ENCODE measurements around the gene TMEM253. TPM values are rescaled to one million over a fixed set of nuclear protein-coding genes. Genes with fewer than 3 reads are reported as not detected.

The TMEM253 gene
- total RNA-seq, 1 experiment from 2014 or later, result 0.49 TPM

DNA sequence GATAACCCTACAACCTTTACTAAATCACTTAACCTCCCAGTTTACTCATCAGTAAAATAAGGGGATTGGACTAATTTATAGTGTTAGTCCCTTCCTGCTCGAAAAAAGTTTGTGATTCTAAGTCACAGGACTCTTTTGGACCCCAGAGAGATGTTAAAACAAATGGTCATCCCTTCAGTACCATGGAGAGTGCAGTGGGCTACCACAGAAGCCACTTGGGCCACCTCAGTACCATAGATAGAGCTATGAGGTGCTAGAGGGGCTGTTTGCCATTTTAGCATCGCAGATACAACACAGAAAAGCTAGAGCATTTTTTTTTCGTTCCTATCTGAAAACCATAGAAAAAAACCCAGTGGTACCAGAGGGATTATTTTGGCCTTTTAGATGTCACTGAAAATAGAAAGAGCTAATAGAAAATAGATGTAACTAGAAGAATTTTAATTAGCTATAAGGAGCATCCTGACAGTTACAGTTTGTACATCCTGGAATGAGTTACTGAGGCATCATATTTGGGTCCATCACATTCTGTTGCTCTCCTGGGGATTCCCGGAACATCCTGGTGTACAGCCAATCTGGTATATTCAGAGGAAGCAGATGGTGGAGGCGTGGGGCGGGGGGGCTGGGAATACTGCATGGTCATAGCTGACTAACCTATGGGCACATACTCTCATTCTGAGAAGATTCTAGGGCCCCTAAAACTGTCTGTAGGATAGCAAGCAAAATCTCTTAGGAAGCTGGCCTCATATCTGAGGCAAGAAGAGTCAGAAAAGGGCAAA lies 5.2 kb upstream of the TMEM253 start:
- H3K4me3 ChIP-seq (ENCODE audit: low read depth, low read length, poor library complexity, severe bottlenecking), result no peak overlapping the region
- POLR2A ChIA-PET (ENCODE audit: low non-redundant PET), result no interaction called here
- TF ChIP-seq, protein P1, sequence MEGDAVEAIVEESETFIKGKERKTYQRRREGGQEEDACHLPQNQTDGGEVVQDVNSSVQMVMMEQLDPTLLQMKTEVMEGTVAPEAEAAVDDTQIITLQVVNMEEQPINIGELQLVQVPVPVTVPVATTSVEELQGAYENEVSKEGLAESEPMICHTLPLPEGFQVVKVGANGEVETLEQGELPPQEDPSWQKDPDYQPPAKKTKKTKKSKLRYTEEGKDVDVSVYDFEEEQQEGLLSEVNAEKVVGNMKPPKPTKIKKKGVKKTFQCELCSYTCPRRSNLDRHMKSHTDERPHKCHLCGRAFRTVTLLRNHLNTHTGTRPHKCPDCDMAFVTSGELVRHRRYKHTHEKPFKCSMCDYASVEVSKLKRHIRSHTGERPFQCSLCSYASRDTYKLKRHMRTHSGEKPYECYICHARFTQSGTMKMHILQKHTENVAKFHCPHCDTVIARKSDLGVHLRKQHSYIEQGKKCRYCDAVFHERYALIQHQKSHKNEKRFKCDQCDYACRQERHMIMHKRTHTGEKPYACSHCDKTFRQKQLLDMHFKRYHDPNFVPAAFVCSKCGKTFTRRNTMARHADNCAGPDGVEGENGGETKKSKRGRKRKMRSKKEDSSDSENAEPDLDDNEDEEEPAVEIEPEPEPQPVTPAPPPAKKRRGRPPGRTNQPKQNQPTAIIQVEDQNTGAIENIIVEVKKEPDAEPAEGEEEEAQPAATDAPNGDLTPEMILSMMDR (conservative IDR thresholded peaks at IDR 0.05; ENCODE audit: low read depth, low read length), result no peak
- TF ChIP-seq EZH2 (IDR thresholded peaks at IDR 0.05; ENCODE audit: borderline replicate concordance, low read depth, low read length, poor library complexity, severe bottlenecking), result no peak
- peak overlapping the region; percentile 83 for H3K27ac ChIP-seq (ENCODE audit: low read depth, low read length, poor library complexity, severe bottlenecking)
- H3K27me3 ChIP-seq (replicated peaks; ENCODE audit: insufficient read depth, low read depth, low read length, poor library complexity), result no peaks in the 10 kb centered on the region
- intact Hi-C loops (cut with micrococcal nuclease; ENCODE audit: unreplicated experiment), result no loop called here
- no peak for DNase-seq (ENCODE audit: low spot score)
- BruUV-seq (replicated peaks), result no TSS peak
- CTCF ChIA-PET, result interaction anchor here (0.9 to 2.9 kb wide), 3 partner anchors 8 to 81 kb away, joined by 4 to 32 read pairs (median 12); no protein-coding TSS in a partner anchor
- H3K9me3 ChIP-seq (ENCODE audit: low read depth, low read length, poor library complexity, severe bottlenecking), result no peaks in the 10 kb centered on the region
- H3K4me1 ChIP-seq (ENCODE audit: insufficient read depth, low read length, poor library complexity, severe bottlenecking), result peaks cover 56% of the 10 kb centered on the region
- peaks cover 27% of the 10 kb centered on the region for H3K36me3 ChIP-seq (ENCODE audit: insufficient read depth, low read length, poor library complexity, severe bottlenecking)

DNA sequence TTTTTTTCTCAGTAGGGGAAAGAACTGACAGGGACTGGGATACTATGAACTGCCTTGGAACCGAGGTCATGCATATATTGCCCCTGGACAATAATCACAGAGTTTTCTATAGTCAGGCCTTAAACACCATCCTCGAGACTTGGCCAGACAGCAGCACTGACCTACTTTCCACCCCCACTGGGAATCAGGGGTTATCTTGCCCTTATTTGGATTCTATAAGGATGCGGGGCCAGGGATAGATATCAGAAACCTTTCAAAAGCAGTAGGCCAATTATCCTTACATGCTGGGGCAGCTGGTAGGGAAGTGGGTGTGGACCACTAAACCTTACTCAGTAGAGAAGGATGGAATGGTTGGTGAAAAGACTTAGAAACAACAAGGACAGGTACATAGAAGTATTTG lies 4.4 kb upstream of the TMEM253 start:
- BruUV-seq (replicated peaks), result TSS peak; percentile 42
- TF ChIP-seq, protein P1 (conservative IDR thresholded peaks at IDR 0.05; ENCODE audit: low read depth, low read length), result no peak
- no peak for TF ChIP-seq EZH2 (IDR thresholded peaks at IDR 0.05; ENCODE audit: borderline replicate concordance, low read depth, low read length, poor library complexity, severe bottlenecking)
- Histone ChIP-seq H3K27me3 (replicated peaks; ENCODE audit: insufficient read depth, low read depth, low read length, poor library complexity) (no peaks in the 10 kb centered on the region), H3K9me3 (ENCODE audit: low read depth, low read length, poor library complexity, severe bottlenecking) (no peaks in the 10 kb centered on the region), H3K27ac (ENCODE audit: low read depth, low read length, poor library complexity, severe bottlenecking) (peak overlapping the region; percentile 83), H3K4me3 (ENCODE audit: low read depth, low read length, poor library complexity, severe bottlenecking) (peak overlapping the region; percentile 55), H3K4me1 (ENCODE audit: insufficient read depth, low read length, poor library complexity, severe bottlenecking) (peaks cover 56% of the 10 kb centered on the region), H3K36me3 (ENCODE audit: insufficient read depth, low read length, poor library complexity, severe bottlenecking) (peaks cover 19% of the 10 kb centered on the region)
- CTCF ChIA-PET, result interaction anchor here (2.6 kb wide), 1 partner anchor 25 kb away, joined by 12 read pairs; no protein-coding TSS in a partner anchor
- intact Hi-C loops (cut with micrococcal nuclease; ENCODE audit: unreplicated experiment), result no loop called here
- no peak for DNase-seq (ENCODE audit: low spot score)
- POLR2A ChIA-PET (ENCODE audit: low non-redundant PET), result no interaction called here

DNA sequence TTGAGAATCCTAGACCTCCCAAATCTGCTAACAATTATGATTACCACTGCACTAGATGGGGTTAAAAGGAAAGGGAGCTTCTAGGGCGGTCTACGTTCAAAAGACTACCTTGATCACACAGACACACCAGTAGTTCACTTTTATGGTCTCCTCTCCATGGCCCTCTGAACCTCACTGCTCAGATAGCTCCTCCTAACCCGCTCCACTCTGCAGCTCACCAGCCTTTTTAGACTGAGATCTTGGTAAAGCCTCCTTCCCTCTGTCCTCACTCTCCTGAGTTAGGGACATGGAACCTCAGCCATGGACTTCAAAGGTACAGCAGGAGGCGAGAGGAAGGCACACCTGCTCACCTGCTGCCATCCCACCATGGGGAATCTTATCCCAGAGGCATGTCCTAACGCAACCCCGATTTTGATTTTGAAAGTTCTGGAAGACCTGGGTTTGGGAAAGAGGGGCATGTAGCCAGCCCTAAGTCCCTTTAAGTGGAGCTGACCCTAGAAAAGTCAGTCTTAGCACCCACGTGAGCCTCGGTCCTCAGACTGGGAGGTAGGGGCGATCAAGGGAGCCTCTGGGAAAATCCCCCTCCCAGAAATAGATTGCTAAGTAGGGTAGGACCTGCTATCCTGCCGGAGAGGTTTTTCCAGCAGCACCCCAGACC lies 3.8 kb upstream of the TMEM253 start:
- H3K4me1 ChIP-seq (ENCODE audit: insufficient read depth, low read length, poor library complexity, severe bottlenecking), result peaks cover 56% of the 10 kb centered on the region
- H3K4me3 ChIP-seq (ENCODE audit: low read depth, low read length, poor library complexity, severe bottlenecking), result peak overlapping the region; percentile 55
- H3K9me3 ChIP-seq (ENCODE audit: low read depth, low read length, poor library complexity, severe bottlenecking), result no peaks in the 10 kb centered on the region
- no TSS peak for BruUV-seq (replicated peaks)
- TF ChIP-seq, protein P1 (conservative IDR thresholded peaks at IDR 0.05; ENCODE audit: low read depth, low read length), result no peak
- TF ChIP-seq EZH2 (IDR thresholded peaks at IDR 0.05; ENCODE audit: borderline replicate concordance, low read depth, low read length, poor library complexity, severe bottlenecking), result no peak
- H3K27me3 ChIP-seq (replicated peaks; ENCODE audit: insufficient read depth, low read depth, low read length, poor library complexity), result no peaks in the 10 kb centered on the region
- ChIA-PET CTCF (interaction anchor here (0.6 to 2.6 kb wide), 2 partner anchors 26 to 29 kb away, joined by 3 to 12 read pairs; no protein-coding TSS in a partner anchor), POLR2A (ENCODE audit: low non-redundant PET) (no interaction called here)
- peak overlapping the region; percentile 83 for H3K27ac ChIP-seq (ENCODE audit: low read depth, low read length, poor library complexity, severe bottlenecking)
- peaks cover 12% of the 10 kb centered on the region for H3K36me3 ChIP-seq (ENCODE audit: insufficient read depth, low read length, poor library complexity, severe bottlenecking)
- DNase-seq (ENCODE audit: low spot score), result no peak
- intact Hi-C loops (cut with micrococcal nuclease; ENCODE audit: unreplicated experiment), result no loop called here

Measured in A673 (cell line).